GM12892 (cell line): ENCODE data around the gene LEKR1.

ENCODE experiments used
- POLR2A ChIP-seq: IDR thresholded peaks from 2 replicates; pipeline ENCODE4 v1.6.1; 2011; ENCODE audit warnings: low read depth, low read length, control low read depth
- POLR2AphosphoS5 ChIP-seq: IDR thresholded peaks from 2 replicates; pipeline ENCODE4 v1.6.1; 2011; ENCODE audit warnings: low read depth, low read length, control low read depth
- TAF1 ChIP-seq: IDR thresholded peaks from 2 replicates; pipeline ENCODE4 v1.6.1; 2011; ENCODE audit warnings: low read depth, mild to moderate bottlenecking, control low read depth, low read length, borderline replicate concordance

GRCh38 chr3:156820692-156821080 lies 5.5 kb upstream of the LEKR1 start:
- TF ChIP-seq POLR2AphosphoS5 (no peak), POLR2A (no peak), TAF1 (no peak)
